Stimulated activated naive CD4-positive, alpha-beta T cell (primary cell): ENCODE data around the gene SLC35B4.
"Not testable (repeated sequence)": the region's sequence is repeated elsewhere in the genome, so short reads cannot be mapped to it uniquely, and the experiment has no call there.

ENCODE experiments used
- DNase-seq, 6 experiments: peaks; one replicate each; lab custom pipeline; 2025; lab: John Stamatoyannopoulos, UW

SLC35B4 gene

GRCh38 chr7:134331393-134331792 is 14.7 kb upstream of the SLC35B4 start:
- no peak for DNase-seq

- DNase-seq, result no peak
Measured at GRCh38 chr7:134330974-134331373, 14.2 kb upstream of the SLC35B4 start.

- no peak for DNase-seq
Measured at GRCh38 chr7:134329614-134330346, 13.1 kb upstream of the SLC35B4 start.

- DNase-seq, result no peak
Measured at GRCh38 chr7:134328900-134329299, 12.2 kb upstream of the SLC35B4 start.

- DNase-seq, result peak; percentile 2 to 48 (median 26)
Measured at GRCh38 chr7:134327896-134328295, 11.2 kb upstream of the SLC35B4 start.

GRCh38 chr7:134324107-134324506 is 7.4 kb upstream of the SLC35B4 start:
- no peak for DNase-seq

GRCh38 chr7:134320201-134320600 is 3.5 kb upstream of the SLC35B4 start:
- DNase-seq, result no peak

GRCh38 chr7:134318443-134318842 is 1.7 kb upstream of the SLC35B4 start:
- no peak for DNase-seq

GRCh38 chr7:134317434-134317833 is 704 bp upstream of the SLC35B4 start:
- DNase-seq, result no peak

- peak in 2 of 6 experiments; percentile 22 to 28 for DNase-seq
Measured at GRCh38 chr7:134315679-134316538, 821 bp downstream of the SLC35B4 start.

GRCh38 chr7:134313543-134313942 is 3.2 kb downstream of the SLC35B4 start:
- no peak for DNase-seq

- DNase-seq, result no peak
Measured at GRCh38 chr7:134312717-134313116, 4.0 kb downstream of the SLC35B4 start.

- DNase-seq, result no peak
Measured at GRCh38 chr7:134311807-134312206, 4.9 kb downstream of the SLC35B4 start.

GRCh38 chr7:134308548-134308947 is 8.2 kb downstream of the SLC35B4 start:
- DNase-seq, result no peak

GRCh38 chr7:134307320-134307719 is 9.4 kb downstream of the SLC35B4 start:
- no peak for DNase-seq

- no peak for DNase-seq
Measured at GRCh38 chr7:134302120-134302519, 14.6 kb downstream of the SLC35B4 start.

GRCh38 chr7:134301592-134301991 is 15.1 kb downstream of the SLC35B4 start:
- no peak for DNase-seq

GRCh38 chr7:134300988-134301387 is 15.7 kb downstream of the SLC35B4 start:
- no peak for DNase-seq

- DNase-seq, result no peak
Measured at GRCh38 chr7:134298902-134299683, 17.6 kb downstream of the SLC35B4 start.

GRCh38 chr7:134297489-134297888 is 19.2 kb downstream of the SLC35B4 start:
- no peak for DNase-seq

GRCh38 chr7:134295982-134296381 is 20.7 kb downstream of the SLC35B4 start:
- not testable (repeated sequence) for DNase-seq

- no peak for DNase-seq
Measured at GRCh38 chr7:134293002-134293740, 23.6 kb downstream of the SLC35B4 start.
